ENCODE measurements around the gene MAPK8IP1.

DNA sequence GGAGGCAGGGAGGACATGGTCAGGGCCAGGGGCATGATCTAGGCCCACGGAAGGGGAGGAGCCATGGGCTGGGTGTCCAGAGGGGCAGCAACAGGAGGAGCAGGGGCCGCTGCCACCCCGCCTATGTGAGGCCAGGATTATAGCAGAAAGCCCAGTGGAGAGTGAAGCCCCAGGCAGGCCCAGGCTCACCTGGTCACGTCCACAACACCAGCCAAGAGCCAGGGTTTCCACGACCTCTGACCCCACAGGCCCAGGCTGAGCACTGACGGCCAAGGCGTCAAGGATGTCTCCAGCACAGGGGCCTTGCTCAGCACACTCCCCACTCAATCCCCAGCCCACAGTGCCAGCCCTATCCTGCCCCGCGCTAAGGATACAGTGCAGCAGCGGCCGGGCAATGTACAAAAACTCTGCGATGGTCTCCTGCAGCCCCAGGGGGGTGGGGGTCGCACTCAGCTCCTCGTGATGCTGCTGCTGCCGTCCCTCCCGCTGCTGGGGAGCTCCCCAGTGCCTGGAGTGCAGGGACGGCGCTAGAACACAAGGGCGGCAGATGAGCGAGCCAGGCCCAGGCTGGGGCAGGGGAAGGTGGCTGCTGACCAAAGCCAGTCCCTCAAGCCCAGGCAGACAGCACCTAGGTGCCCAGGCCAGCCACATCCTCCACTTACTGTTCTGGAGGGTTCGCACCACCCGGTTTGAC lies 28.6 kb downstream of the MAPK8IP1 start:
- TF ChIP-seq POLR2AphosphoS5 (IDR thresholded peaks at IDR 0.05; ENCODE audit: low read depth) (no peak), EZH2phosphoT487 (IDR thresholded peaks at IDR 0.05; ENCODE audit: unreplicated experiment) (no peak), STAT1 (IDR thresholded peaks at IDR 0.05; ENCODE audit: unreplicated experiment) (no peak), EZH2 (IDR thresholded peaks at IDR 0.05; ENCODE audit: low read depth, unreplicated experiment) (no peak), NANOG (IDR thresholded peaks at IDR 0.05; ENCODE audit: borderline replicate concordance) (no peak), CREB1 (CRISPR knock-in tag; IDR thresholded peaks at IDR 0.05; ENCODE audit: low read depth) (no peak), ZNF114 (CRISPR knock-in tag; IDR thresholded peaks at IDR 0.05) (no peak), ZNF331 (CRISPR knock-in tag; IDR thresholded peaks at IDR 0.05; ENCODE audit: low read depth) (no peak), JUNB (IDR thresholded peaks at IDR 0.05; ENCODE audit: unreplicated experiment) (no peak)
- TF ChIP-seq, protein P1, sequence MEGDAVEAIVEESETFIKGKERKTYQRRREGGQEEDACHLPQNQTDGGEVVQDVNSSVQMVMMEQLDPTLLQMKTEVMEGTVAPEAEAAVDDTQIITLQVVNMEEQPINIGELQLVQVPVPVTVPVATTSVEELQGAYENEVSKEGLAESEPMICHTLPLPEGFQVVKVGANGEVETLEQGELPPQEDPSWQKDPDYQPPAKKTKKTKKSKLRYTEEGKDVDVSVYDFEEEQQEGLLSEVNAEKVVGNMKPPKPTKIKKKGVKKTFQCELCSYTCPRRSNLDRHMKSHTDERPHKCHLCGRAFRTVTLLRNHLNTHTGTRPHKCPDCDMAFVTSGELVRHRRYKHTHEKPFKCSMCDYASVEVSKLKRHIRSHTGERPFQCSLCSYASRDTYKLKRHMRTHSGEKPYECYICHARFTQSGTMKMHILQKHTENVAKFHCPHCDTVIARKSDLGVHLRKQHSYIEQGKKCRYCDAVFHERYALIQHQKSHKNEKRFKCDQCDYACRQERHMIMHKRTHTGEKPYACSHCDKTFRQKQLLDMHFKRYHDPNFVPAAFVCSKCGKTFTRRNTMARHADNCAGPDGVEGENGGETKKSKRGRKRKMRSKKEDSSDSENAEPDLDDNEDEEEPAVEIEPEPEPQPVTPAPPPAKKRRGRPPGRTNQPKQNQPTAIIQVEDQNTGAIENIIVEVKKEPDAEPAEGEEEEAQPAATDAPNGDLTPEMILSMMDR (conservative IDR thresholded peaks at IDR 0.05; ENCODE audit: low read depth in 2 of 2): no peak
- TF ChIP-seq, protein P2, sequence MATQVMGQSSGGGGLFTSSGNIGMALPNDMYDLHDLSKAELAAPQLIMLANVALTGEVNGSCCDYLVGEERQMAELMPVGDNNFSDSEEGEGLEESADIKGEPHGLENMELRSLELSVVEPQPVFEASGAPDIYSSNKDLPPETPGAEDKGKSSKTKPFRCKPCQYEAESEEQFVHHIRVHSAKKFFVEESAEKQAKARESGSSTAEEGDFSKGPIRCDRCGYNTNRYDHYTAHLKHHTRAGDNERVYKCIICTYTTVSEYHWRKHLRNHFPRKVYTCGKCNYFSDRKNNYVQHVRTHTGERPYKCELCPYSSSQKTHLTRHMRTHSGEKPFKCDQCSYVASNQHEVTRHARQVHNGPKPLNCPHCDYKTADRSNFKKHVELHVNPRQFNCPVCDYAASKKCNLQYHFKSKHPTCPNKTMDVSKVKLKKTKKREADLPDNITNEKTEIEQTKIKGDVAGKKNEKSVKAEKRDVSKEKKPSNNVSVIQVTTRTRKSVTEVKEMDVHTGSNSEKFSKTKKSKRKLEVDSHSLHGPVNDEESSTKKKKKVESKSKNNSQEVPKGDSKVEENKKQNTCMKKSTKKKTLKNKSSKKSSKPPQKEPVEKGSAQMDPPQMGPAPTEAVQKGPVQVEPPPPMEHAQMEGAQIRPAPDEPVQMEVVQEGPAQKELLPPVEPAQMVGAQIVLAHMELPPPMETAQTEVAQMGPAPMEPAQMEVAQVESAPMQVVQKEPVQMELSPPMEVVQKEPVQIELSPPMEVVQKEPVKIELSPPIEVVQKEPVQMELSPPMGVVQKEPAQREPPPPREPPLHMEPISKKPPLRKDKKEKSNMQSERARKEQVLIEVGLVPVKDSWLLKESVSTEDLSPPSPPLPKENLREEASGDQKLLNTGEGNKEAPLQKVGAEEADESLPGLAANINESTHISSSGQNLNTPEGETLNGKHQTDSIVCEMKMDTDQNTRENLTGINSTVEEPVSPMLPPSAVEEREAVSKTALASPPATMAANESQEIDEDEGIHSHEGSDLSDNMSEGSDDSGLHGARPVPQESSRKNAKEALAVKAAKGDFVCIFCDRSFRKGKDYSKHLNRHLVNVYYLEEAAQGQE (IDR thresholded peaks at IDR 0.05; ENCODE audit: unreplicated experiment): no peak
